Neutrophil (primary cell): ENCODE data around the gene IRF2BPL.

Source experiments
- H3K27ac ChIP-seq: fragments of 200-600 bp; sonication (generic); 2 replicates; pipeline ENCODE4 v1.5.1; 2016; ENCODE audit warnings: mild to moderate bottlenecking, moderate library complexity
- H3K27me3 ChIP-seq: fragments of 200-600 bp; sonication (generic); 2 replicates; pipeline ENCODE4 v1.6.0; 2016; ENCODE audit warnings: mild to moderate bottlenecking
- H3K36me3 ChIP-seq: fragments of 200-600 bp; sonication (generic); 2 replicates; pipeline ENCODE4 v1.5.1; 2017
- H3K4me1 ChIP-seq, 2 experiments: fragments of 200-600 bp in 1 of 2; sonication (generic) in 1 of 2; 1 replicate in 1 of 2; 2 replicates in 1 of 2; pipeline versions ENCODE4 v1.5.1 to v1.6.1; 2013 to 2016; ENCODE audit warnings: low read depth in 1 of 2, low read length in 1 of 2, mild to moderate bottlenecking in 1 of 2, moderate library complexity in 1 of 2; ENCODE audit not compliant: control insufficient read depth in 1 of 2, insufficient read depth in 1 of 2
- H3K4me3 ChIP-seq, 2 experiments: fragments of 200-600 bp in 1 of 2; sonication (generic) in 1 of 2; 1 replicate in 1 of 2; 2 replicates in 1 of 2; pipeline ENCODE4 v1.5.1; 2013 to 2016; ENCODE audit warnings: low read depth in 1 of 2, low read length in 1 of 2, mild to moderate bottlenecking in 1 of 2, moderate library complexity in 1 of 2
- H3K9me3 ChIP-seq: fragments of 200-600 bp; sonication (generic); 2 replicates; pipeline ENCODE4 v1.5.1; 2016
- TF ChIP-seq, protein P1 (sequence below): fragments of 200-600 bp; sonication (generic); IDR thresholded peaks from 2 replicates; pipeline ENCODE4 v1.5.1; 2016; ENCODE audit warnings: antibody characterized with exemption

IRF2BPL gene

DNA sequence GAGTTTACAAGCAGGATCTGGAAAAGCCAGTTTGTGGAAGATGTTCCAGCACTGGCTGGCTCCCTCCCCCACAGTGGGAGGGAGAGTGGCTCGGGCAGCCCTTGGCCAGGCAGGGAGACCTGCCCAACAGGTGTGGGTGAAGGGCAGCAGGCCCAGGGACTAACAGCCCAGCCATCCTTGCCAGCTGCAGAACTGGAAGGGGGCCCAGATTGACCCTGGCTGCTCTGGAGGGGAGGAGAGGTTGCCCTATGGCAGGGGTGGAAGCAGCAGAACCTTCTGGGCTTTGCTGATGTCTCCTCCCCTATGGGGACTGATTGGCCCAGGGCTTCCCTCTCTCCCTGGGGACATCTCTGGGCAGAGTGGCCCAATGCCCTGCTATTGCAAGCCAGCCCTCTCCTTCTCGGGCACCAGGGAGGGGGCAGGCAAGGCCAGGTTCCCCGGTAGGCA is 20.5 kb downstream of the IRF2BPL start:
- TF ChIP-seq, protein P1, sequence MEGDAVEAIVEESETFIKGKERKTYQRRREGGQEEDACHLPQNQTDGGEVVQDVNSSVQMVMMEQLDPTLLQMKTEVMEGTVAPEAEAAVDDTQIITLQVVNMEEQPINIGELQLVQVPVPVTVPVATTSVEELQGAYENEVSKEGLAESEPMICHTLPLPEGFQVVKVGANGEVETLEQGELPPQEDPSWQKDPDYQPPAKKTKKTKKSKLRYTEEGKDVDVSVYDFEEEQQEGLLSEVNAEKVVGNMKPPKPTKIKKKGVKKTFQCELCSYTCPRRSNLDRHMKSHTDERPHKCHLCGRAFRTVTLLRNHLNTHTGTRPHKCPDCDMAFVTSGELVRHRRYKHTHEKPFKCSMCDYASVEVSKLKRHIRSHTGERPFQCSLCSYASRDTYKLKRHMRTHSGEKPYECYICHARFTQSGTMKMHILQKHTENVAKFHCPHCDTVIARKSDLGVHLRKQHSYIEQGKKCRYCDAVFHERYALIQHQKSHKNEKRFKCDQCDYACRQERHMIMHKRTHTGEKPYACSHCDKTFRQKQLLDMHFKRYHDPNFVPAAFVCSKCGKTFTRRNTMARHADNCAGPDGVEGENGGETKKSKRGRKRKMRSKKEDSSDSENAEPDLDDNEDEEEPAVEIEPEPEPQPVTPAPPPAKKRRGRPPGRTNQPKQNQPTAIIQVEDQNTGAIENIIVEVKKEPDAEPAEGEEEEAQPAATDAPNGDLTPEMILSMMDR, result no peak
- H3K4me1 ChIP-seq, result no peaks in the 10 kb centered on the region
- no peaks in the 10 kb centered on the region for H3K9me3 ChIP-seq
- H3K36me3 ChIP-seq, result no peaks in the 10 kb centered on the region
- no peaks in the 10 kb centered on the region for H3K27me3 ChIP-seq
- no peak overlapping the region for H3K4me3 ChIP-seq
- no peak overlapping the region for H3K27ac ChIP-seq

DNA sequence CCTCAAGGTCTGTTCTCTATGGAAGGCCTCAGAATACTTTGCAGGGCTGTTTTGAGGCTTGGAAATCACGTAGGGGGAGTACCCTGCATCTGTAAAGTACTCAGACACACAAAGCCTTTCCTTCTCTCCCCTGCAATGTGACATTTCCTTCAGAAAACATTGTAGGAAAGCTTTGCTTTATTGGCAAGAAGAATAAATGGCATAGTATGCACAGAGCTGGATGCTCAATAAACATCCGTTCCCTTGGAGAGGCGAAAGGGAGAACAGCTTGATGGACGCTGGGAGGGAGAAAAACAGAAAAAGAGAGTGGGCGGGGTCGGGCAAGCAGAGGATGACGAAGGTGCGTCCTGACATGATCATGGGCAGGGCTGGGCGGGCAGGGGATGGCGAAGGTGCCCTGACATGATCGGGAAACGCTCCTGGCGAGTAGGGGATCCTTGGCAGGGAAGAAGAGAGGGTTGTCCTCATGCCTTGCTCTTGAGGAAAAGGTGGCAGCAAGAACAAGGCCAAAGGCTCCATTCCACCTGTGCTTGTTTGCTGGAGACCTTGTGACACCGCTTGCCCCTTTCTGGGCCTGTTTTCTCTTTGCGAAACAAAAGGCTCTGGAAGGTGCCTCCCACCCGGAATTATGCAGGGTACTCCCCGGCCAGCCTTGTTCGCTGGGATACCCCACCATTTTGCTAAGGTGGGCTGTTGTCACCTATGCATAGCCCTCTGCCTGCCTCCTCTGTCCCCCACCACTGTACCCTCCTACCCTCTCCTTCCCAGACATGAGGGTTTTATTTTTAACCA is 21.1 kb downstream of the IRF2BPL start:
- no peak overlapping the region for H3K27ac ChIP-seq
- TF ChIP-seq, protein P1, result no peak
- H3K4me3 ChIP-seq, result no peak overlapping the region
- no peaks in the 10 kb centered on the region for H3K27me3 ChIP-seq
- H3K9me3 ChIP-seq, result no peaks in the 10 kb centered on the region
- H3K4me1 ChIP-seq, result no peaks in the 10 kb centered on the region
- H3K36me3 ChIP-seq, result no peaks in the 10 kb centered on the region

DNA sequence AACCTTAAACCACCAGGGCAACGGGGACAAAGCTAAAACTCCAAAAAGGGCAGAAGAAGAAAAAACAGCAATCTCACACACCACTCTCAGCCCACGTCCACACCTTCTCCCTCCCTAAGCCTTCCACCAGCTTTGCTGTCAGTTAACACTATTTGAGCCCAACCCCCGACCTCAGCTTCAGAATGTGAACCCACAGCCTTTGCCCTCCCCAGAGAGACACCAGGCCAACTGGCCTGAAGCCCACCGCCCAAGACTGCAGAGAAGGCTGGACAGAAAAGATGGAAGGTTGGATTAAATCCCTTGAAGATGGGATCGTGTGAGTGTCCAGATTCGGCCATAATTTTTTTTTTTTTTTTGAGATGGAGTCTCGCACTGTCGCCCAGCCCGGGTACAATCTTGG is 22.4 kb downstream of the IRF2BPL start:
- TF ChIP-seq, protein P1, result no peak
- H3K27me3 ChIP-seq, result no peaks in the 10 kb centered on the region
- H3K9me3 ChIP-seq, result no peaks in the 10 kb centered on the region
- H3K4me3 ChIP-seq, result no peak overlapping the region
- H3K36me3 ChIP-seq, result no peaks in the 10 kb centered on the region
- H3K27ac ChIP-seq, result no peak overlapping the region
- H3K4me1 ChIP-seq, result no peaks in the 10 kb centered on the region

DNA sequence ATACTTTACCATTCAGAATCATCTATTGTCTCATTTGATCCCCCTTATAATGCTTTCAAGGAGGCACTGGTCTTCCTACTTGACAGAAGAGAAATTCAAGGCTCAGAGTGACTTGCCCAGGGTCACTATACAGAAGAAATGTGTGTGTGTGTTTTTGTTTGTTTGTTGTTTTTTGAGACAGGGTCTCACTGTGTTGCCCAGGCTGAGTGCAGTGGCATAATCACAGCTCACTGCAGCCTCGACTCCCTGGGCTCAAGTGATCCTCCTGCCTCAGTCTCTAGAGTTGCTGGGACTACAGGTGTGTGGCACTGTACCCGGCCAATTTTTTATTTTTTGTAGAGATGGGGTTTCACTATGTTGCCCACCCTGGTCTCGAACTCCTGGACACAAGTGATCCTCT is 22.9 kb downstream of the IRF2BPL start:
- Histone ChIP-seq H3K9me3 (no peaks in the 10 kb centered on the region), H3K27me3 (no peaks in the 10 kb centered on the region), H3K4me3 (no peak overlapping the region), H3K36me3 (no peaks in the 10 kb centered on the region), H3K4me1 (peaks cover 2 to 3% of the 10 kb centered on the region in 2 experiments), H3K27ac (no peak overlapping the region)
- TF ChIP-seq, protein P1, result no peak

DNA sequence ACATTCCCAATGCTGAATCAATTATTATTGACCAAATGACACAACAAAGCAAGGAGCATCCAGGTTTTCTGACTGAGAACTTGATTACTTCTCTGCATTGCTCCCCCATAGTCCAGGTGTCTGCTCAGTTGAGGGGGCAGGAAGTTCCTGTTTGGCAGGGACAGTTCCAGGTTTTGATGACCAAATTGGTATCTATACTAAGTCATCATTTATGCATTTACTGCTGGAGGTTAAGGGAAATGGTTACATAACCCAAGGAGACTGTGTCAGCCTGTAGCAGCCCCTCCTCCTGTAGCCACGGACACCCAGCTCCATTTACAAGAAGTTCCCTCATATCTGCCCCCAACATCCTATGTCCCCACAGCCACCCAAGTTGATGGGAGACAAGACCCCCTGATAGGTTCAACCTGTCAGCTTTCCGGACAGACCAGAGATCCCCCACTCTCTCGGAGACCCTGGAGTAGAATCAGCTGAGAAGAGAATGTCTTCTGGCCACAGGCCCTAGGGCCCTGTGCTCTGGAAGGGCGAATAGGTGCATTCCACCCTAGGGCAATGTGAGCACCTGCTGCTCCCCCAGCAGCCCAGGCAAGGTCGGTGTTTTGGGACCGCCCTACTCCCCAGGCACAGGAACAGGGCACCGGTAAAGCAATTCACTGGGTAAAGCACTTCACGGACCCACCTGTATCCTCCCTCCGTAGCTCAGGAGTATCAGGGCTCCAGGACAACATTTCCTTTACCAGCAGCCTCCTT is 23.6 kb downstream of the IRF2BPL start:
- H3K9me3 ChIP-seq, result no peaks in the 10 kb centered on the region
- peaks cover 6 to 8% of the 10 kb centered on the region in 2 experiments for H3K4me1 ChIP-seq
- H3K36me3 ChIP-seq, result no peaks in the 10 kb centered on the region
- no peak overlapping the region for H3K4me3 ChIP-seq
- no peak overlapping the region for H3K27ac ChIP-seq
- TF ChIP-seq, protein P1, result no peak
- H3K27me3 ChIP-seq, result no peaks in the 10 kb centered on the region
